GM19099 (cell line): ENCODE results near the gene SPIRE2.

Experiments
- POLR2A ChIP-seq: IDR thresholded peaks from 3 replicates; pipeline ENCODE4 v1.6.1; 2011; ENCODE audit warnings: low read depth; ENCODE audit not compliant: insufficient read length; ENCODE audit errors: extremely low read depth

The SPIRE2 gene, protein sequence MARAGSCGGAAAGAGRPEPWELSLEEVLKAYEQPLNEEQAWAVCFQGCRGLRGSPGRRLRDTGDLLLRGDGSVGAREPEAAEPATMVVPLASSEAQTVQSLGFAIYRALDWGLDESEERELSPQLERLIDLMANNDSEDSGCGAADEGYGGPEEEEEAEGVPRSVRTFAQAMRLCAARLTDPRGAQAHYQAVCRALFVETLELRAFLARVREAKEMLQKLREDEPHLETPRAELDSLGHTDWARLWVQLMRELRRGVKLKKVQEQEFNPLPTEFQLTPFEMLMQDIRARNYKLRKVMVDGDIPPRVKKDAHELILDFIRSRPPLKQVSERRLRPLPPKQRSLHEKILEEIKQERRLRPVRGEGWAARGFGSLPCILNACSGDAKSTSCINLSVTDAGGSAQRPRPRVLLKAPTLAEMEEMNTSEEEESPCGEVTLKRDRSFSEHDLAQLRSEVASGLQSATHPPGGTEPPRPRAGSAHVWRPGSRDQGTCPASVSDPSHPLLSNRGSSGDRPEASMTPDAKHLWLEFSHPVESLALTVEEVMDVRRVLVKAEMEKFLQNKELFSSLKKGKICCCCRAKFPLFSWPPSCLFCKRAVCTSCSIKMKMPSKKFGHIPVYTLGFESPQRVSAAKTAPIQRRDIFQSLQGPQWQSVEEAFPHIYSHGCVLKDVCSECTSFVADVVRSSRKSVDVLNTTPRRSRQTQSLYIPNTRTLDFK

GRCh38 chr16:89828199-89828869 is at the start of gene SPIRE2:
Gene SPIRE2 (plus strand): TSS chr16:89828475. CDS start chr16:89828551, 76 bp downstream.
- TF ChIP-seq POLR2A, result no peak

DNA sequence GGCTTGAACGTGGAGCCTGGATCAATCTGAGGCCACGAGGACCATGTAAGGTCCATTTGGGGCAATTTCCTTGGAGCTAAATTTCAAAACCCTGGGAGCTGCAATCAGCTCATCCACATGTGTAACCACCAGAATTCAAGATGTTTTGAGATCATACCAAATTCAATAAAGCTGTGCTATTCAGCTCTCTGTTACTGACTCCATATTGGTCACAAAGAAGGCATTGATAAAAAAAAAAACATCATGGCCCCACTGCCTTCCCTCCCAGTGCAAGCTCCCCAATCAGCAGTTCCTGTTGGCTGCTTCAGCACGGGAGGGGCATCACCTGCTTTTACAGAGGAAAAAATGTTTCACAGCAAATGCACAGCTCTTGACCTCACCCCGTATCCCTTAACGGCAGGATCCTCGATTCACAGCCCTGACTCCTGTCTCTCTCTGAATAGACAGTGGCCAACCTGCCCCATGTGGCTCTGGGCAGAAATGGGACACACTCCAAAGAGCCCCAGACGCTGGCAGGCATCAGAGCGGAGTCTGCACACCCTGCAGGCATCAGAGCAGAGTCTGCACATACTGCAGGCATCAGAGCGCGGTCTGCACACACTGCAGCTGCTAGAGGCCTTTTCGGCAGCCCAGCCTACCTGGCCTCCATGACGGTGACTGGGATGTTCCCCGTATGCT is 48.9 kb upstream of the SPIRE2 start:
- no peak for TF ChIP-seq POLR2A

DNA sequence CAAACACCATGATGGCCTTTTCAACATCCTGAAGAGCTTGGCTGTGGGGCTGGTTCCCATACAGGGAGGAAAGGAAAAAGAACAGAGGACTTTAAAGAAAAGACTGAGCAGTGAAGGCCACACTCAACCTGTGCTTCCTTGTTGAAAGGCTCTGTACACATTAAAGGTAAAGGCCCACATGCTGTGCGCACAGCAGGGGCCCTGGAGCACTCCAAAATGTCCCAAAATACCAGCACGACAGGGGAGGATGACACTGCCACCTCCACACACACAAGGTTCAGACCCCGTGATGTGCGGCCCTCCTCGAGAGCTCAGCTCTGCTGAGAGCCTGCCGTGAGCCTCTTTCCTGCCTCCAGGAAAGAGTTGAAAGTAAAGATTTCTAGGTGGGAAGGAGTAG is 48.4 kb upstream of the SPIRE2 start:
- no peak for TF ChIP-seq POLR2A

DNA sequence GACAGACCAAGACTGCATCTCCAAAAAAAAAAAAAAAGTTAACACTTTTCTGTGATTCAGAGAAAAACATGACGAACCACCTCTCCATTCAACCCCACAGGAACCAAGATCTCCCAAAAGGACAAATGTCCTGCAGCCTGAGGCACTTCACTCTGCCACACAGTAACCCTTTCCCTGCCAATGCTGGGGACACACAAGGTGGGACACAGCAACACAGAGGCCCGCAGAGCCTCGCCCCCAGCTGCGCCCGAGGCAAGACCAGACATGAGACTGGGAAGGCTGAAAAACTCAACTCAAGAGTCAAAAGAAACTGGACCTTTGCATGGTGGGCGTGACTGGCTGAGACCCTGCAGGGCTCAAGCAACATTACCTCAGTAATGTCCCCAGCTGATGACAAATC is 45.8 kb upstream of the SPIRE2 start:
- no peak for TF ChIP-seq POLR2A

DNA sequence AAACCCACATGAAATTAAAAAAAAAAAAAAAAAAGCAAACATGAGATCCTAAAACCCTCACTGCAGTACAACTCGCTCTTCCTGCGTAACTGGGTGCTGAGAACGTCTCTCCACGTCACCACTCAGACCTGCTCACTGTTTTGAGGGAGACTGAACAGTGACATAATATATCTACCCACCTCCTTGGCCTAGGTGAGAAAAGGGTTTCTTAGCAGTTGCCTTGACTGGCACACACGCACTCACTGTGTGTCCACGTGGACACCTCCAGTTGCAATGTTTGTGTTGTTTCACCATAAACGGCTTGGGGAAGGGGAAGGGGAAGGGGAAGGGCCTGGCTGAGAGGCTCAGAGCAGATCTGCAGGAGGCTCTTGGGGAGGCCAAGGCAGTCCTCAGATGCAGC is 43.9 kb upstream of the SPIRE2 start:
- TF ChIP-seq POLR2A, result no peak

GRCh38 chr16:89785523-89786155 is 42.6 kb upstream of the SPIRE2 start:
- TF ChIP-seq POLR2A, result no peak

GRCh38 chr16:89786474-89787364 is 41.6 kb upstream of the SPIRE2 start:
- TF ChIP-seq POLR2A, result no peak

DNA sequence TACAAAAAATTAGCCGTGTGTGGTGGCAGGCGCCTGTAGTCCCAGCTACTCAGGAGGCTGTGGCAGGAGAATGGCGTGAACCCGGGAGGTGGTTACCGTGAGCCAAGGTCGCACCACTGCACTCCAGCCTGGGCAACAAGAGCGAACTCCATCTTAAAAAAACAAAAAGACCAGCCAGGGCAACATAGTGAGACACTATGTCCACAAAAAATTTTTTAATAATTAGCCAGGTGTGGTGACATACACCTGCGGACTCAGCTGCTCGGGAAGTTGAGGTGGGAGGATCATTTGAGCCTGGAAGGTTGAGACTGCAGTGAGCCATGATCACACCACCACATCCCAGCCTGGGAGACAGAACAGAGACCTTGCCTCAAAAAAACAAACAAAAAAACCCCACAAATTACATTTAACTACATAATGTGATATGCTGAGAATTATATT is 40.9 kb upstream of the SPIRE2 start:
- no peak for TF ChIP-seq POLR2A

DNA sequence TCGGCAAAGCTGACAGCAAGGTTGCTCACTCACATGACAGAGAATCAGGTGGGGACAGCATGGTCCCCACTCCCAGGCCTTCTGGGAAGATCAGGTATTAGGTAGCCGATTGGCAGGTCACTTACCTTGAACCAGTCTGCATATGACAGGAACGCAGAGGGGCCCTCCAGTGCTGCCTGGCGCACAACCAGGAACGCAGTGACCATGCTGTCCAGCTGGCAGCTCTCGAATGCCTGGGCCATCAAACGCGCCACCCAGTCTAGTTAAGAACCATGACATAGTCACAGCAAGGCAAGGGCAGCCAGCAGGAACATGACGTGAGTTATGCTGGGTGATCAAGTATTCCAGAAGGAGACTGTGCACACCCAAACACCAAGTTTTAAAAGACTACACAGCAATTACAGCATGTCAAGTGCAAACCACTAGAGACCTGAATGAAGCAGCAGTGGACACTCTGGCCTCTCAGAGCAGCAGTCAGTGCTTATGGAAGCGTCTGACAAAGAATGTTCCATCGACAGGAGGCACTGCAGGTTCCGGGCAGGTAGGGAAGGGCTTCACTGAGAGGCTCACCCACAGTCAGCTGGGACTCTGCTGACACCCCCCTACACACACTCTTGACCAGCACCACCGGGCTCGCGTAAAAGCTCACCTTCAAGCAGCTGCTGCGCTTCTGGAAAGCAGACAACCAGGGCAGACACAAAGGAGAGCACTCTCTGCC is 36.8 kb upstream of the SPIRE2 start:
- TF ChIP-seq POLR2A, result no peak

DNA sequence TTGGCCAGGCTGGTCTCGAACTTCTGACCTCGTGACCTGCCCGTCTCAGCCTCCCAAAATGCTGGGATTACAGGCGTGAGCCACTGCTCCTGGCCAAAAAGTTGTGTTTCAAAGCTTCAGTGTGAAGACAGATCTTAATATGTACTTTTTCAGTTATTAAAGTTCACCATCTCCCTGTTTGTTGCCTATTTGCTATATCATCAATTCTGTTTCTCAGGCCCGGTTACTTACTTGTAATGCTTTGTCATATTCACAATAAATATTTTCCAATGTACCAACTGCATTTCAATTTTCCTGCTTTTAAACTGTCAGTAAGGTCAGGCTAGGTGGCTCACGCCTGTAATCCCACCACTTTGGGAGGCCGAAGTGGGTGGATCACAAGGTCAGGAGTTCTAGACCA is 34.3 kb upstream of the SPIRE2 start:
- no peak for TF ChIP-seq POLR2A

DNA sequence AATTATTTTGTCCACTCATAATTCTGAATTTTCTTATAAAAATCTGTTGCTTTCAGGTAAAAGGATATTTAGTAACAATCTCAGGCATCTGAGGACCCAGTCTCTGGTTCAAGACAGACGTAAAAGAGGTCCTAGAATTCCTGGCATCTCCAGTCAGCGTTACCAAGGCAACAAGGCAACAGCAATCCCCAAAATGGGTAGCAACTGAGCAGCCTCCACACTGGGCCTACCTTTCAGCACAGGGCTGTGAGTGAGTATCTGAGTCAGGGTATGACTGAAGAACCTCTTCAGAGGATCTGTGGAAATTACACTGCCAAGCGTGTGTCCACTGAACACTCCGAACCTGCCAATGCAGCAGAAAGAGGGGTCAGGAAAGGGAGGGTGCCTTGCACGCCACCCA is 32.6 kb upstream of the SPIRE2 start:
- no peak for TF ChIP-seq POLR2A

- no peak for TF ChIP-seq POLR2A
Measured at GRCh38 chr16:89796104-89796503, 32.2 kb upstream of the SPIRE2 start.

DNA sequence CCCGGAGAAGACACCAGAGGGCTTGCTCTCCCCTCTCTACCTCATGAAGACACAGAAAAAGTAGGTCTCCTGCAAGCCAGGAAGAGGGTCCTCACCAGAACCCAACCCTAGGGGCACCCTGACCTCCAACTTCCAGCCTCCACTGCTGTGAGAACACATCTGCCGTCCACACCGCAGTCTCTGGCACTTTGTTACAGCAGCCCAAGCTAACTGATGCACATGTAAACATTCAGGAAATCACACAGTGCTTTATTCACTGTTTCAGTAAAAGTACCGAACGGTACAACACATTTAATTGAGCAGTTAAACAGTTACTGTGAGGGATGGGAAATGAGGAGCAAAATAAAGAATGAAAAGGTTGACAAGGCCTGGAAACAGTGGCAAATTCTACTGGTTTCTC is 30.1 kb upstream of the SPIRE2 start:
- TF ChIP-seq POLR2A, result no peak
